Measurements from ENCODE around the gene LYSMD1. TPM values are rescaled to one million over a fixed set of nuclear protein-coding genes. Genes with fewer than 3 reads are reported as not detected.

The LYSMD1 gene
- 3.3 and 3.6 TPM in 2 replicates for total RNA-seq

GRCh38 chr1:151165738-151166504 lies at the start of gene LYSMD1, which contains the start of gene SCNM1:
Gene LYSMD1 (minus strand): TSS chr1:151165902. CDS start chr1:151165258, 644 bp downstream.
Gene SCNM1 (plus strand): TSS chr1:151166144. CDS start chr1:151166153, 9 bp downstream.

GRCh38 chr1:151198254-151199127 lies 32.8 kb upstream of the LYSMD1 start, which contains the start of gene PIP5K1A:
Gene PIP5K1A (plus strand): TSS chr1:151198552. CDS start chr1:151198997, 445 bp downstream.

GRCh38 chr1:151189637-151190445 lies 24.1 kb upstream of the LYSMD1 start, which contains the start of gene VPS72:
Gene VPS72 (minus strand): TSS chr1:151190197. CDS start chr1:151190121, 76 bp downstream.

GRCh38 chr1:151175863-151176262 lies 10.2 kb upstream of the LYSMD1 start, which contains the start of gene TMOD4:
Gene TMOD4 (minus strand): TSS chr1:151175981. CDS start chr1:151174875, 1,106 bp downstream.

GRCh38 chr1:151156515-151156819 lies 9.2 kb downstream of the LYSMD1 start, which contains the start of gene TNFAIP8L2:
Gene TNFAIP8L2 (plus strand): TSS chr1:151156649. CDS start chr1:151158698, 2,049 bp downstream.

GRCh38 chr1:151146412-151147131 lies 19.1 kb downstream of the LYSMD1 start, which contains the start of gene SEMA6C:
Gene SEMA6C (minus strand): TSS chr1:151146631. CDS start chr1:151142621, 4,010 bp downstream.

Other genes with a start within 250 kb of the LYSMD1 start
- gene SETDB1, start 239.5 kb downstream of the LYSMD1 start, total RNA-seq: 20.0 and 22.1 TPM in 2 replicates
- gene CERS2, start 191.1 kb downstream of the LYSMD1 start, total RNA-seq: 104 and 115 TPM in 2 replicates
- gene ANXA9, start 183.6 kb downstream of the LYSMD1 start, total RNA-seq: not detected in 2 replicates
- gene MINDY1, start 159.0 kb downstream of the LYSMD1 start, total RNA-seq: 7.1 and 9.6 TPM in 2 replicates
- gene PRUNE1, start 157.5 kb downstream of the LYSMD1 start, total RNA-seq: 4.7 and 6.3 TPM in 2 replicates
- gene BNIPL, start 129.3 kb downstream of the LYSMD1 start, total RNA-seq: not detected in 2 replicates
- gene C1orf56, start 118.2 kb downstream of the LYSMD1 start, total RNA-seq: 2.5 and 3.9 TPM in 2 replicates
- 49.9 and 51.4 TPM in 2 replicates for gene CDC42SE1, start 106.3 kb downstream of the LYSMD1 start, total RNA-seq
- gene MLLT11, start 105.5 kb downstream of the LYSMD1 start, total RNA-seq: 5.5 and 6.6 TPM in 2 replicates
- 6.3 and 6.4 TPM in 2 replicates for gene GABPB2, start 95.1 kb downstream of the LYSMD1 start, total RNA-seq
- gene SEMA6C, start 19.3 kb downstream of the LYSMD1 start, total RNA-seq: 9.9 and 15.7 TPM in 2 replicates
- gene TNFAIP8L2, start 9.3 kb downstream of the LYSMD1 start, total RNA-seq: 1.1 and 1.2 TPM in 2 replicates
- 29.9 and 33.4 TPM in 2 replicates for gene SCNM1, start 242 bp upstream of the LYSMD1 start, total RNA-seq
- gene TMOD4, start 10.1 kb upstream of the LYSMD1 start, total RNA-seq: 0.67 and 0.79 TPM in 2 replicates
- gene VPS72, start 24.3 kb upstream of the LYSMD1 start, total RNA-seq: 51.5 and 63.7 TPM in 2 replicates
- gene PIP5K1A, start 32.6 kb upstream of the LYSMD1 start, total RNA-seq: 37.2 and 37.5 TPM in 2 replicates
- gene PSMD4, start 88.8 kb upstream of the LYSMD1 start, total RNA-seq: 188 and 200 TPM in 2 replicates
- 14.9 and 16.9 TPM in 2 replicates for gene ZNF687, start 116.4 kb upstream of the LYSMD1 start, total RNA-seq
- 58.5 and 70.2 TPM in 2 replicates for gene PI4KB, start 161.5 kb upstream of the LYSMD1 start, total RNA-seq
- gene RFX5, start 181.3 kb upstream of the LYSMD1 start, total RNA-seq: 35.1 and 41.6 TPM in 2 replicates
- gene SELENBP1, start 206.8 kb upstream of the LYSMD1 start, total RNA-seq: 1.9 and 3.4 TPM in 2 replicates
- 409 and 419 TPM in 2 replicates for gene PSMB4, start 233.7 kb upstream of the LYSMD1 start, total RNA-seq